UCSD-AML1 (cell line): ENCODE results near the gene METTL3.

Experiments used
- DNase-seq: peaks from one replicate; lab custom pipeline; 2025; ENCODE audit not compliant: unreplicated experiment; lab: John Stamatoyannopoulos, UW

The METTL3 gene

GRCh38 chr14:21526672-21527317, 15.7 kb upstream of the METTL3 start:
- DNase-seq = peak; percentile 25

- DNase-seq = no peak
Observed at GRCh38 chr14:21525962-21526671, 15.0 kb upstream of the METTL3 start, which contains the start of gene SALL2. Gene SALL2 (minus strand): TSS chr14:21526346. CDS start chr14:21526127, 219 bp downstream.

DNA sequence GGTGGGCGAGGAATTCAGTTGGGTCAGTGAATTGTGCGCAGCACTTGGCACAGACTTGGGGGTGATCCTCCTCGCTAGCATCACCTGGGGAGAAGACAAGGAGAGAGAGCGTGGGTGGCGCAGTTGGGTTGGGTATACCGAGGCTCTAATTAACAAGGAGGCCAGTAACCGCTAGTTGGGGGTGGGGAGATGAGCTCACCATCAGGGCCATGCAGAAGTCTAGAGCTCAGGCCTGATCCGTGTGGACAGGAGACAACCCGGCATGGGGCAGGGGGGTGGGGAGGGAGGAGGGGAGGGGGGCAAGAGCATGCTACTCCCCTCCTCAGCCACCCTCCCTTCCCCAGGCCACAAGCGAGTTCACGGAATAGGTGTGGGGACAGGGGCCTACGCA, 14.4 kb upstream of the METTL3 start:
- DNase-seq = no peak

DNA sequence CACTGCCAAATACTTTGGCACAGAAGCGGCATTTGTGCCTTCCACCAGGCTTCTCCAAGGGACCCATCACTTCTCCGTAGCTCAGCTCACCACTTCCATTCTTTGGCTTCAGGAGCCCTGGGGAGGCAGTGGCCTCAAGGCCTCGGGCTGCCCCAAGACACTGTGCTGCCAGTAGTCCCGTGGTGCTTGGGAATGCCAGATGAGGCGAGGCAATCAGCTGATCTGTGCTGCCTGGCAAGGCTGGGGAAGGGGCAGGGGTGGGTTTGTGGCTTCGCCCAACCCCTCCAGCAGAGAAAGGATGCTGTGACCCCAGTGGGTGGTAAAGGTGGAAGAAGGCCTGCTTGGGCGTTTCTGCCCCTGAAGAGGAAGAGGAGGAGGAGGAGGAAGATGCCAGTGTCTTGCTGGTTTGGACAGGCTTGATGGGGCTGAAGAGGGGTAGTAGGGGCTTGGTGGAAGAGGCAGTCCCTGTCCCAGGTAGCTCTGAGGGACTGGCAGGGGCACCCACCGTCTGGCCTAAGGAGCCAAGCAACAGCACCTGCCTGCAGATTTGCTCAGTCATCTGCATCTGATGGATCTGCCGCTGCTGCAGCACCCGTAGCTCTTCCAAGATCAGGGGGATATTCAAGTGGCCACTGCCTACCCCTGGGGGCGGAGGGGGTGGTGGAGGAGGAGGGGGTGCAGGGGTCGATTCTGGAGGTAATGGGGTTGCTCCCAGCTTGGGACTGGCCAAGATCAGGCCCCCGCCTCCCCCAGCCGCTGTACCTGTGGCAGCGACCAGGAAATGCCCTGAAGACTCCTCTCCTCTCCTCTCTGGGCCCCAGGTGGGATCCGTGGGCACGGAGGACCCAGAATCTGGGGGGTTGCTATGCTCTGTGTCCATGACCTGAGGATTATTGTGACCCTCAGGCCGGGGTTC, 13.7 kb upstream of the METTL3 start:
- no peak for DNase-seq

DNA sequence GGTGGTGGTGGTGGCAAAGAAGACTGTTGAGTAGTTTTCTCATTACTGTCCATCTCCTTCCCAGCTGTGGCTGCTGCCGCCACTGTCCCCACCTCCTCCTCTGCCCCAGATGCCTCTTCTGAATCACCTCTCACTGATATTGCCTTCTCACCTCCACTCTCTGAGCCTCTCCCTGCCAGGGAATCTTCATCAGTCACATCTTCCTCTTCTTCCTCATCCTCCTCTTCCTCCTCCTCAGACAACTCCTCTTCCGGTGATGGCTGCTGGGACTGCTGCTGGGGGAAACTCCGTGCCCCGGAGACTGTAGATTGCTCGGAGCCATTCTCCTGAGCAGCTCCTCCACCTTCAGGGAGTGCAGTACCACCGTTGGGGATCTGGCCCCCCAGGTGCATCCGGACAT, 12.1 kb upstream of the METTL3 start:
- DNase-seq = no peak

DNA sequence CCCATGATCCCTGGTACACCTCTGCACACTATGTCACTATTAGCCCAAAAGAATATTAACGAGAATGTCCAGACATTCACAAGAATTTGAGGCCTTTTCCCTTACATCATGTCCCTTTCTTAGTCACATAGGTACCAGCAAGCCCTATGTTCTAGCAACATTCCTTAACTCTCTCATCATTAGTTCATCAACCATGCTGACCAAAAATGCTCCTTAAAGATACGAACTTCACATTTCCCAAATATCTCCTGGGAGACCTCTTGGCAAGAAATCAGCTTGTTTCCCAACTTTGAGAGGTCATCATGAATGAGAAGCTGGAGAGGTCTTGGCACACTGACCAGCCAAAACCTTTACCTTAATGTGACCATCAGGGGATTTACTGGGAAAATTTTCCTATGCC, 10.4 kb upstream of the METTL3 start:
- DNase-seq = no peak

DNA sequence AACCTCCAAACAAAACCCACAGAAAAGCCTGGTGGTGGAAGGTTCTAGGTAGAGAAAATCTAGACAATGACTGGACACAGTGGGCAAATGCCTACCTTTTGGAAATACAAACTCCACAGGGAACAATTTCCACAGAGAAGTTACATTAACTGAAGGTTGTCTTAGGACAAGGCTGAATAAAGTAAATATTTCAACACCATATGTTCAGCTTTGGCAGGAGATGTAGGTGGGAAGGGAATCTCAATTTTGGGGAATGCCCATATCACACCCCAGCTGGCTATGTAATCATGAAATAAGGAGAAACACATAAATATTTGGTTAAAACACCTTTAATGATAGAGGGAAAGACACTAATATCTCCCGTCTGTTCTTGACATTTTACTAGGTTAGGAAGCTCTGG, 9.6 kb upstream of the METTL3 start:
- no peak for DNase-seq

- DNase-seq = no peak
Observed at GRCh38 chr14:21518725-21519124, 7.6 kb upstream of the METTL3 start.

DNA sequence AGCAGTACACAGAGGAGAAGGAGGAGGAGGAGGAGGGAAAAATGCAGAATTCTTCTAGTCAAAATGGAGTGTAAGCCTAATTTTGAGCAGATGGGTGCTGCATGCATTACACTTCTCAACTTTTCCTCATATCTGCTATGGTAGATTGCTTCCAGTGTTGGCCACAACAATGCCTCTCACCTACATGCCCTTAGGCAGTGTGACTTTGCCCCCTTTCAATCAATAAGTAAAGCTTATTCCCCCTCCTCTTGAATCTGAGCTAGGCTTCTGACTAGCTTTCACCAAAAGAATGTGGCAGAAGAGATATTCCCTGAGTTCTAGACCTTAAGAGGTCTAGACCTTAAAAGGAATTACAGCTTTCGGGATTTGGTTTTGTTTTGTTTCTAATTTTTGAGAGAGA, 3.2 kb upstream of the METTL3 start:
- no peak for DNase-seq

- no peak for DNase-seq
Observed at GRCh38 chr14:21509432-21510143, 1.6 kb downstream of the METTL3 start.

DNA sequence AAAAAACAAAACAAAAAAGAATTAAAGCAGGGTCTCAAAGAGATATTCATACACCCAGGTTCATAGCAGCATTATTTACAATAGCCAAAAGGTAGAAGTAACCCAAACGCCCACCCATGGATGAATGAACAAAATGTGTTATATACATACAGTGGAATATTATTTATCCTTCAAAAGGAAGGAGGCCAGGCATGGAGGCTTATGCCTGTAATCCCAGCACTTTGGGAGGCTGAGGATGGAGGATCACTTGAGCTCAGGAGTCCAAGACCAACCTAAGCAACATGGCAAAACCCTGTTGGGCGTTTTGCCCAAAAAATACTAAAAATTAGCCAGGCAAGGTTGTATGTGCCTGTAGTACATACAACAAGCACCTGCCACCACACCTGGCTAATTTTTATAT, 4.6 kb downstream of the METTL3 start:
- DNase-seq = no peak

- DNase-seq = no peak
Observed at GRCh38 chr14:21505012-21505553, 6.1 kb downstream of the METTL3 start.

DNA sequence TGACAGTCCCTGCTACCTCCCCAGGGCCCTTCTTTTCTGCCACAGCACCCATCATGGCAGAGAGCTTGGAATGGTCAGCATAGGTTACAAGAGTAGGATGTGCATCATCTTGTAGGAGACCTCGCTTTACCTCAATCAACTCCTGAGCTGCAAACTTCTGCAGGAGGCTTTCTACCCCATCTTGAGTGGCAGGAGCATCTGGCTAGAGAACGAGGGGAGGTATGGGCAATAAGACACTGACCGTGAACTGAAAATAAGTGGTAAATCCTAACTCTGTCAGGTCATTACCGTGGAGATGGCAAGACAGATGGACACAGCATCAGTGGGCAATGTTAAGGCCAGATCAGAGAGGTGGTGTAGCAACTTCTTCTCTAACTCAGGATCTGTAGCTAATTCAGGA, 7.8 kb downstream of the METTL3 start:
- DNase-seq = no peak

GRCh38 chr14:21501568-21501967, 9.6 kb downstream of the METTL3 start:
- DNase-seq = no peak

DNA sequence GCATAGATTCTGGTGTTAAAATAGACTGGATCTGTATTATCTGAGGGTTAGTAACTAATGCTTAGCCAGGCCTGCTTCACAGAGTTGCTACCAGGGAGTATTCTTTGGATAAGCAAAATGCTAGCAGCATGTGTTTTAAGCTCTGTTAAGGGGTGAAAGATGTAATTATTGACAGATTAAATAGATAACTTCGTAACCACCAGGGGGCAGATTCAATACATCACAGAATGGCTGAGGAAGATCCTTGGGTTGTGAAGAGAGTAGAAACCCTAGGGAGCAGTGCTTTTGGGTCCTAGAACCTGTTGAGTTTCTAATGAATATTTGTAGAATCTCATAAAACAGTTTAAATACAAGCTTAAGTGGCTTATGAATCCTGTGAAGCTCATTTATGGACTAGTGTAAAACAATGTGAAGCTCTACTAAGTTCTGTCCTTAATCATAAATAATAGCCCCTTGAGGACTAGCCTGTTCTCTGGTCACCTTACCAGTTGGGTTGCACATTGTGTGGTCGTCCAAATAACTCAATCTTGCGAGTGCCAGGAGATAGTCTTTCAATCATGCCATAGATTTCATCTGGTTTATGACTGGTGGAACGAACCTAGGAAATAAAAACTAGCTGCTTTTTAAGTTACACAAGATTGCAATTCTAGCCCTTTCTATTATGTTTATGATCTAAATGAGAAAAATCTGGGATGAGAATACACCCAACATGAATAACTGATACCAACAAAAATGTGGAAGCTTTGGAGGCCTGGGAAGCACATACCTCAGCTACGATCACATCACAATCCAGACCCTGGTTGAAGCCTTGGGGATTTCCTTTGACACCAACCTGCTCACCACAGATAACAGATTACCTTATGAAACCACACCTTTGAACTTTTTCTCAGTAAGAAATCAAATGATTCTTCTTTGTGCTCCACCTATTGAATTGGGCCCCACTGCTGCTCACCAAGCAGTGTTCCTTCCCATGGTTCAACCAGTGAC, 12.3 kb downstream of the METTL3 start:
- DNase-seq = no peak

DNA sequence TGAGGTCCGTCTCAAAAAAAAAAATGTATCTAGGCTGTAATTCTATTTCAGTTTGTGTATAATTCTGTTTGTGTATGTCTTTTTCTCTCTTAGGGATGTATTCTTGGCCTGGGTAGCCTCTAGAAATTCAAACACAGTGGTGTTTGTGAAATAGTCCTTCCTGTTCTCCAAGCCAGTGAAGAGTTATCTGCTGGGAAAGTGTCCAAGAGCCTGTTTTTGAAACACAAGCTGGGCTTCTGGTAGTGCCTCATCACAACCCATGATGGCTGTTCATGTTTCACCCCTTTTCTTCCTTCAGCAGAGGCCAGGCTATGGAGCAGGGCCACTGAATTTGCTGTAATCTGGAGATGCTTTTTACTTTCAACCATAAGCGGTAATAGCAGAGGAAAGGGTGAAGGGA, 14.7 kb downstream of the METTL3 start:
- DNase-seq = no peak

GRCh38 chr14:21494902-21495762, 16.0 kb downstream of the METTL3 start:
- DNase-seq = no peak

DNA sequence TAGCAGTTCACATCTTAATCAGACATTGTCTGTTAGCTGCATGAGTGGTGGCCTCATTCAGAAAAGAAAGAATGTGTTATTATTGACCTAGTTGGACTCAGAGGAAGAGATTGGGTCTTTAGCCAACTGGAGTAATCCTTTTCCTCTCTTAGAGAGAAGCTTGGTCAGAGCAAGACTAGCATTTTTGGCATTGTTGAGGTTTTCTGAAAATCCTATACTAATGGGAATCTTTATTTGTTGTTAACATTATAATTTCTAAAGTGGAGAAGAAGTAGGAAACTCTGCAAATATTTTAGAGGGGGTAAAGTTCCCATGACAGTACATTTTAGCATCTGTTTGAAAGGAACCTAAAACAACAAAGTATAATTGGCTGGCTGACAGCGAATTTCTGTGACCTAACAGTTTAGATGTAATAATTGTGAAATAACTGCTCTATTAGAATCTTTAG, 24.5 kb downstream of the METTL3 start:
- DNase-seq = no peak
